H9 (cell line): Measurements from ENCODE around the gene ARID1B. TPM values are rescaled to one million over a fixed set of nuclear protein-coding genes. Genes with fewer than 3 reads are reported as not detected.

Experiments used
- DNase-seq: peaks from one replicate; pipeline ENCODE4 v3.0.0-alpha.2; 2017
- H2AFZ ChIP-seq: one replicate; pipeline ENCODE4 v1.6.1; 2013; ENCODE audit warnings: mild to moderate bottlenecking, low read length, control low read depth, moderate library complexity
- H2AK5ac ChIP-seq: 2 replicates; pipeline ENCODE4 v1.6.1; 2013; ENCODE audit warnings: low read length, control low read depth, mixed read lengths; ENCODE audit not compliant: insufficient read length
- H2BK120ac ChIP-seq: one replicate; pipeline ENCODE4 v1.6.1; 2013; ENCODE audit warnings: low read depth, mild to moderate bottlenecking, low read length, control low read depth, inconsistent platforms; ENCODE audit not compliant: poor library complexity, severe bottlenecking
- H2BK12ac ChIP-seq: 2 replicates; pipeline ENCODE4 v1.6.1; 2013; ENCODE audit warnings: low read length, control low read depth, mixed read lengths, low read depth; ENCODE audit not compliant: insufficient read length
- H2BK15ac ChIP-seq: 2 replicates; pipeline ENCODE4 v1.6.1; 2013; ENCODE audit warnings: low read depth, low read length, control low read depth
- H2BK20ac ChIP-seq: one replicate; pipeline ENCODE4 v1.6.1; 2013; ENCODE audit warnings: low read depth, mild to moderate bottlenecking, low read length, control low read depth, inconsistent platforms; ENCODE audit not compliant: poor library complexity, severe bottlenecking
- H2BK5ac ChIP-seq: 2 replicates; pipeline ENCODE4 v1.6.1; 2013; ENCODE audit warnings: low read length, control low read depth, mixed read lengths; ENCODE audit not compliant: insufficient read length
- H3K14ac ChIP-seq: 2 replicates; pipeline ENCODE4 v1.6.1; 2013; ENCODE audit warnings: low read length, control low read depth; ENCODE audit not compliant: insufficient read depth
- H3K18ac ChIP-seq: 2 replicates; pipeline ENCODE4 v1.6.1; 2013; ENCODE audit warnings: low read depth, mild to moderate bottlenecking, mixed read lengths, low read length, control low read depth; ENCODE audit not compliant: insufficient read length
- H3K23ac ChIP-seq: 2 replicates; pipeline ENCODE4 v1.6.1; 2013; ENCODE audit warnings: low read length, control low read depth, mixed read lengths, low read depth; ENCODE audit not compliant: insufficient read length
- H3K23me2 ChIP-seq: 2 replicates; pipeline ENCODE4 v1.6.1; 2013; ENCODE audit warnings: low read depth, mild to moderate bottlenecking, mixed read lengths, low read length, control low read depth; ENCODE audit not compliant: insufficient read length, poor library complexity, severe bottlenecking
- H3K27ac ChIP-seq: 2 replicates; pipeline ENCODE4 v1.5.1; 2013; ENCODE audit warnings: low read length, control low read depth, mixed read lengths, low read depth; ENCODE audit not compliant: insufficient read length
- H3K27me3 ChIP-seq: 2 replicates; pipeline ENCODE4 v1.6.1; 2013; ENCODE audit warnings: low read length, control low read depth, inconsistent platforms; ENCODE audit not compliant: insufficient read depth
- H3K4ac ChIP-seq: 2 replicates; pipeline ENCODE4 v1.6.1; 2013; ENCODE audit warnings: low read depth, mild to moderate bottlenecking, control low read depth, inconsistent platforms, low read length, moderate library complexity
- H3K4me1 ChIP-seq: 2 replicates; pipeline ENCODE4 v1.6.1; 2013; ENCODE audit warnings: low read length, control low read depth, inconsistent platforms; ENCODE audit not compliant: insufficient read depth
- H3K4me2 ChIP-seq: 2 replicates; pipeline ENCODE4 v1.6.1; 2013; ENCODE audit warnings: low read length, control low read depth, mixed read lengths; ENCODE audit not compliant: insufficient read length, insufficient read depth
- H3K56ac ChIP-seq: 2 replicates; pipeline ENCODE4 v1.6.1; 2013; ENCODE audit warnings: low read depth, mild to moderate bottlenecking, mixed read lengths, low read length, control low read depth; ENCODE audit not compliant: insufficient read length
- H3K79me1 ChIP-seq: 2 replicates; pipeline ENCODE4 v1.6.1; 2013; ENCODE audit warnings: low read depth, mild to moderate bottlenecking, moderate library complexity, low read length, control low read depth, inconsistent platforms; ENCODE audit not compliant: insufficient read depth, poor library complexity, severe bottlenecking
- H3K79me2 ChIP-seq: 2 replicates; pipeline ENCODE4 v1.6.1; 2013; ENCODE audit warnings: low read length, control low read depth, inconsistent platforms; ENCODE audit not compliant: insufficient read depth
- H3K9ac ChIP-seq: 2 replicates; pipeline ENCODE4 v1.6.1; 2013; ENCODE audit warnings: low read length, control low read depth, mixed read lengths; ENCODE audit not compliant: insufficient read length; ENCODE audit errors: extremely low read depth
- H3K9me3 ChIP-seq: one replicate; pipeline ENCODE4 v1.6.1; 2013; ENCODE audit warnings: low read depth, low read length, inconsistent platforms; ENCODE audit not compliant: control insufficient read depth
- H3T11ph ChIP-seq: one replicate; pipeline ENCODE4 v1.6.1; 2013; ENCODE audit warnings: mild to moderate bottlenecking, low read length, control low read depth, inconsistent platforms
- H4K20me1 ChIP-seq: one replicate; pipeline ENCODE4 v1.6.1; 2013; ENCODE audit not compliant: control insufficient read depth, insufficient read length, insufficient read depth
- H4K5ac ChIP-seq: 2 replicates; pipeline ENCODE4 v1.6.1; 2013; ENCODE audit warnings: low read depth, mild to moderate bottlenecking, mixed read lengths, low read length, control low read depth; ENCODE audit not compliant: insufficient read length
- H4K8ac ChIP-seq: replicated peaks from 2 replicates; pipeline ENCODE4 v1.6.1; 2013; ENCODE audit warnings: low read length, control low read depth, mixed read lengths, low read depth; ENCODE audit not compliant: insufficient read length
- H4K91ac ChIP-seq: 2 replicates; pipeline ENCODE4 v1.6.1; 2013; ENCODE audit warnings: low read depth, mild to moderate bottlenecking, moderate library complexity, mixed read lengths, low read length, control low read depth; ENCODE audit not compliant: insufficient read length
- H3K27ac Mint-ChIP-seq, 3 experiments: 2 replicates in 2 of 3; 3 replicates in 1 of 3; pipeline ENCODE4 v1.8.0; 2020 to 2021; ENCODE audit warnings: mixed read lengths in 3 of 3, mild to moderate bottlenecking in 1 of 3, moderate library complexity in 1 of 3
- H3K27me3 Mint-ChIP-seq: 2 replicates; pipeline ENCODE4 v1.8.0; 2021; ENCODE audit warnings: low read depth, mild to moderate bottlenecking, moderate library complexity, mixed read lengths
- H3K36me3 Mint-ChIP-seq, 3 experiments: 2 replicates in 2 of 3; 3 replicates in 1 of 3; pipeline ENCODE4 v1.8.0; 2020 to 2021; ENCODE audit warnings: low read depth in 3 of 3, mixed read lengths in 3 of 3; ENCODE audit not compliant: insufficient read depth in 1 of 3
- H3K4me1 Mint-ChIP-seq, 2 experiments: 2 replicates each; pipeline ENCODE4 v1.8.0; 2020; ENCODE audit warnings: mixed read lengths in 2 of 2
- H3K4me3 Mint-ChIP-seq, 2 experiments: 2 replicates in 1 of 2; 3 replicates in 1 of 2; pipeline ENCODE4 v1.8.0; 2020 to 2021; ENCODE audit warnings: mild to moderate bottlenecking in 2 of 2, mixed read lengths in 2 of 2, moderate library complexity in 1 of 2
- H3K9me3 Mint-ChIP-seq, 2 experiments: 2 replicates in 1 of 2; 3 replicates in 1 of 2; pipeline ENCODE4 v1.8.0; 2020; ENCODE audit warnings: mild to moderate bottlenecking in 2 of 2, mixed read lengths in 2 of 2, moderate library complexity in 1 of 2
- WGBS: extraction: QIAGEN DNeasy Blood & Tissue Kit; methylation state at CpG from one replicate; pipeline ENCODE4 v1.1.7; 2013; ENCODE audit warnings: missing lambda C conversion rate, low lambda C conversion rate, mixed read lengths; ENCODE audit not compliant: insufficient read length; ENCODE audit errors: extremely low coverage; 5-methylcytosine and 5-hydroxymethylcytosine counted together
- total RNA-seq: library from RNA; stranded (reverse); gene quantifications from 2 replicates; pipeline ENCODE4 v1.2.1, GENCODE V29; 2021
- TF ChIP-seq, protein P1 (sequence below): fragments of 200-600 bp; sonication (generic); conservative IDR thresholded peaks from 3 replicates; pipeline ENCODE4 v1.8.0; 2021; ENCODE audit warnings: antibody characterized with exemption, mild to moderate bottlenecking

The ARID1B gene
- total RNA-seq, 1 experiment from 2014 or later: 88.2 TPM

GRCh38 chr6:157245436-157245835, 468.3 kb downstream of the ARID1B start:
- Histone ChIP-seq H3K79me1 (no peaks in the 10 kb centered on the region), H3K79me2 (no peaks in the 10 kb centered on the region), H4K91ac (no peak overlapping the region), H2BK20ac (no peak overlapping the region), H3T11ph (no peak overlapping the region), H2BK5ac (no peak overlapping the region), H3K4me1 (no peaks in the 10 kb centered on the region), H3K9ac (no peak overlapping the region), H3K23me2 (no peaks in the 10 kb centered on the region), H4K8ac (no peak overlapping the region), H3K4ac (no peak overlapping the region), H2BK12ac (no peak overlapping the region), H2BK120ac (no peak overlapping the region), H3K27ac (no peak overlapping the region), H2AFZ (no peak overlapping the region), H3K18ac (no peak overlapping the region), H2BK15ac (no peak overlapping the region), H3K4me2 (no peak overlapping the region), H4K5ac (no peak overlapping the region), H3K56ac (no peak overlapping the region), H3K27me3 (no peaks in the 10 kb centered on the region), H3K14ac (no peak overlapping the region), H3K23ac (no peak overlapping the region), H3K9me3 (no peaks in the 10 kb centered on the region), H2AK5ac (no peak overlapping the region), H4K20me1 (no peaks in the 10 kb centered on the region)
- no CpG with 5 or more reads among the region's 13 CpGs for WGBS
- no peak for DNase-seq
- Mint-ChIP-seq H3K27me3 (peaks cover 8% of the 10 kb centered on the region), H3K4me3 (no peak overlapping the region), H3K27ac (no peak overlapping the region), H3K4me1 (peaks cover 2 to 14% of the 10 kb centered on the region in 2 experiments), H3K36me3 (peaks cover 0 to 8% (median 0%) of the 10 kb centered on the region in 3 experiments; a peak in 2 of 7 replicates), H3K9me3 (peaks cover 8 to 9% of the 10 kb centered on the region in 2 experiments; a peak in 4 of 5 replicates)
- TF ChIP-seq, protein P1, sequence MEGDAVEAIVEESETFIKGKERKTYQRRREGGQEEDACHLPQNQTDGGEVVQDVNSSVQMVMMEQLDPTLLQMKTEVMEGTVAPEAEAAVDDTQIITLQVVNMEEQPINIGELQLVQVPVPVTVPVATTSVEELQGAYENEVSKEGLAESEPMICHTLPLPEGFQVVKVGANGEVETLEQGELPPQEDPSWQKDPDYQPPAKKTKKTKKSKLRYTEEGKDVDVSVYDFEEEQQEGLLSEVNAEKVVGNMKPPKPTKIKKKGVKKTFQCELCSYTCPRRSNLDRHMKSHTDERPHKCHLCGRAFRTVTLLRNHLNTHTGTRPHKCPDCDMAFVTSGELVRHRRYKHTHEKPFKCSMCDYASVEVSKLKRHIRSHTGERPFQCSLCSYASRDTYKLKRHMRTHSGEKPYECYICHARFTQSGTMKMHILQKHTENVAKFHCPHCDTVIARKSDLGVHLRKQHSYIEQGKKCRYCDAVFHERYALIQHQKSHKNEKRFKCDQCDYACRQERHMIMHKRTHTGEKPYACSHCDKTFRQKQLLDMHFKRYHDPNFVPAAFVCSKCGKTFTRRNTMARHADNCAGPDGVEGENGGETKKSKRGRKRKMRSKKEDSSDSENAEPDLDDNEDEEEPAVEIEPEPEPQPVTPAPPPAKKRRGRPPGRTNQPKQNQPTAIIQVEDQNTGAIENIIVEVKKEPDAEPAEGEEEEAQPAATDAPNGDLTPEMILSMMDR: no peak
